Esophagus squamous epithelium (tissue), 4 donors: Measurements from ENCODE around the gene ARRDC5.

Source experiments
- CTCF ChIP-seq, 6 experiments: fragments of 450-650 bp in 4 of 6; fragments of 200-600 bp in 2 of 6; sonication (generic) in 2 of 6; IDR thresholded peaks; one replicate each; pipeline ENCODE4 v1.5.1; 2016 to 2019; ENCODE audit warnings: antibody characterized with exemption in 6 of 6, mild to moderate bottlenecking in 4 of 6, moderate library complexity in 4 of 6
- POLR2A ChIP-seq, 4 donors: fragments of 450-650 bp; IDR thresholded peaks; one replicate each; pipeline ENCODE4 v1.6.1; 2017; ENCODE audit warnings: antibody characterized with exemption in 4 of 4, mild to moderate bottlenecking in 4 of 4, moderate library complexity in 3 of 4

GRCh38 chr19:4932711-4933110 is 30.0 kb upstream of the ARRDC5 start:
- TF ChIP-seq CTCF (IDR thresholded peaks at IDR 0.05) (no peak), POLR2A (IDR thresholded peaks at IDR 0.05) (no peak)
